Hepatocyte (in vitro differentiated cells): ENCODE measurements around the gene OPTC. TPM values are rescaled to one million over a fixed set of nuclear protein-coding genes. Genes with fewer than 3 reads are reported as not detected.

ENCODE experiments used
- DNase-seq: peaks from one replicate; pipeline ENCODE4 v3.0.0-alpha.2; 2016; ENCODE audit warnings: low spot score
- H2AFZ ChIP-seq: fragments of 200-600 bp; sonication (generic); 2 replicates; pipeline ENCODE4 v1.6.0; 2016; ENCODE audit warnings: antibody characterized with exemption, mild to moderate bottlenecking
- H3K27ac ChIP-seq: fragments of 200-600 bp; sonication (generic); 2 replicates; pipeline ENCODE4 v1.5.1; 2016; ENCODE audit warnings: mild to moderate bottlenecking
- H3K27me3 ChIP-seq: fragments of 200-600 bp; sonication (generic); 2 replicates; pipeline ENCODE4 v1.6.1; 2016
- H3K36me3 ChIP-seq: fragments of 200-600 bp; sonication (generic); replicated peaks from 2 replicates; pipeline ENCODE4 v1.5.1; 2016; ENCODE audit warnings: low read depth; ENCODE audit not compliant: insufficient read depth
- H3K4me1 ChIP-seq: fragments of 200-600 bp; sonication (generic); 2 replicates; pipeline ENCODE4 v1.5.1; 2016; ENCODE audit warnings: mild to moderate bottlenecking, moderate library complexity; ENCODE audit not compliant: insufficient read depth
- H3K4me2 ChIP-seq: fragments of 200-600 bp; sonication (generic); 2 replicates; pipeline ENCODE4 v1.6.0; 2016
- H3K4me3 ChIP-seq: fragments of 200-600 bp; sonication (generic); 2 replicates; pipeline ENCODE4 v1.5.1; 2016; ENCODE audit warnings: mild to moderate bottlenecking
- H3K79me2 ChIP-seq: fragments of 200-600 bp; sonication (generic); 2 replicates; pipeline ENCODE4 v1.6.0; 2017; ENCODE audit warnings: mild to moderate bottlenecking
- H3K9me2 ChIP-seq: fragments of 200-600 bp; sonication (generic); replicated peaks from 2 replicates; pipeline ENCODE4 v1.6.0; 2017; ENCODE audit warnings: mild to moderate bottlenecking; ENCODE audit not compliant: insufficient read depth
- H3K9me3 ChIP-seq: fragments of 200-600 bp; sonication (generic); 2 replicates; pipeline ENCODE4 v1.5.1; 2016; ENCODE audit warnings: low read depth, mild to moderate bottlenecking
- H4K20me1 ChIP-seq: fragments of 200-600 bp; sonication (generic); 2 replicates; pipeline ENCODE4 v1.6.0; 2016; ENCODE audit warnings: mild to moderate bottlenecking; ENCODE audit not compliant: insufficient read depth, poor library complexity, severe bottlenecking
- CTCF ChIP-seq: fragments of 200-600 bp; sonication (generic); IDR thresholded peaks from 2 replicates; pipeline ENCODE4 v1.5.1; 2016; ENCODE audit warnings: antibody characterized with exemption, mild to moderate bottlenecking; ENCODE audit not compliant: poor library complexity
- EZH2 ChIP-seq: fragments of 200-600 bp; sonication (generic); IDR thresholded peaks from 2 replicates; pipeline ENCODE4 v1.6.1; 2016; ENCODE audit warnings: antibody characterized with exemption, mild to moderate bottlenecking, borderline replicate concordance
- EZH2phosphoT487 ChIP-seq: fragments of 200-600 bp; sonication (generic); IDR thresholded peaks from one replicate; pipeline ENCODE4 v1.6.1; 2018; ENCODE audit warnings: antibody characterized with exemption, mild to moderate bottlenecking, low read depth, moderate library complexity; ENCODE audit not compliant: unreplicated experiment, severe bottlenecking
- whole genome bisulfite sequencing: methylation state at CpG from one replicate; pipeline ENCODE4 v1.1.6; 2016; ENCODE audit warnings: low lambda C conversion rate; ENCODE audit errors: missing lambda C conversion rate; 5-methylcytosine and 5-hydroxymethylcytosine counted together
- polyA plus RNA-seq: library from polyadenylated mRNA; unstranded; fragments of >200 nt; fragmentation: Nextera tagmentation; extraction: Ambion mirVana; gene quantifications from 2 replicates; pipeline ENCODE4 v1.2.1, GENCODE V29; 2016
- total RNA-seq: library from RNA; depleted of rRNA; stranded (reverse); fragments of >200 nt; gene quantifications from 2 replicates; pipeline ENCODE4 v1.2.3, GENCODE V29; 2014

Gene OPTC
- total and polyA plus RNA-seq, 2 experiments from 2014 or later, result 0.28 TPM; not detected in 1

GRCh38 chr1:203534526-203534925 lies 40.6 kb downstream of the OPTC start:
- DNase-seq, result peak; percentile 81
- Histone ChIP-seq H3K4me1 (peaks cover 44% of the 10 kb centered on the region), H3K4me3 (no peak overlapping the region), H2AFZ (no peak overlapping the region), H3K9me2 (no peaks in the 10 kb centered on the region), H4K20me1 (no peaks in the 10 kb centered on the region), H3K27ac (peak overlapping the region; percentile 82), H3K36me3 (no peaks in the 10 kb centered on the region), H3K9me3 (no peaks in the 10 kb centered on the region), H3K79me2 (no peaks in the 10 kb centered on the region), H3K27me3 (no peaks in the 10 kb centered on the region), H3K4me2 (no peak overlapping the region)
- WGBS, result 71% methylated on average over 3 of the region's 3 CpGs
- TF ChIP-seq CTCF (no peak), EZH2 (no peak), EZH2phosphoT487 (no peak)

- peaks cover 39% of the 10 kb centered on the region for H3K4me1 ChIP-seq
- no peaks in the 10 kb centered on the region for H3K9me3 ChIP-seq
- peak overlapping the region; percentile 4 for H3K4me2 ChIP-seq
- H4K20me1 ChIP-seq, result no peaks in the 10 kb centered on the region
- no peak for DNase-seq
- H3K4me3 ChIP-seq, result no peak overlapping the region
- no peaks in the 10 kb centered on the region for H3K79me2 ChIP-seq
- WGBS, result 56% methylated on average over 2 of the region's 2 CpGs
- H3K27me3 ChIP-seq, result no peaks in the 10 kb centered on the region
- H3K36me3 ChIP-seq, result no peaks in the 10 kb centered on the region
- TF ChIP-seq EZH2phosphoT487 (no peak), EZH2 (no peak), CTCF (no peak)
- H3K27ac ChIP-seq, result peak overlapping the region; percentile 83
- no peak overlapping the region for H2AFZ ChIP-seq
- no peaks in the 10 kb centered on the region for H3K9me2 ChIP-seq
Observed at GRCh38 chr1:203536575-203536974, 42.6 kb downstream of the OPTC start.

GRCh38 chr1:203536980-203537455 lies 43.1 kb downstream of the OPTC start:
- no peak overlapping the region for H2AFZ ChIP-seq
- H3K36me3 ChIP-seq, result no peaks in the 10 kb centered on the region
- 43% methylated on average over 3 of the region's 3 CpGs for WGBS
- TF ChIP-seq EZH2phosphoT487 (no peak), EZH2 (no peak), CTCF (no peak)
- peaks cover 39% of the 10 kb centered on the region for H3K4me1 ChIP-seq
- no peaks in the 10 kb centered on the region for H4K20me1 ChIP-seq
- no peaks in the 10 kb centered on the region for H3K27me3 ChIP-seq
- DNase-seq, result peak; percentile 82
- peak overlapping the region; percentile 83 for H3K27ac ChIP-seq
- no peaks in the 10 kb centered on the region for H3K79me2 ChIP-seq
- H3K4me2 ChIP-seq, result no peak overlapping the region
- H3K9me2 ChIP-seq, result no peaks in the 10 kb centered on the region
- H3K4me3 ChIP-seq, result no peak overlapping the region
- no peaks in the 10 kb centered on the region for H3K9me3 ChIP-seq

- 47% methylated on average over 5 of the region's 5 CpGs for WGBS
- H3K27ac ChIP-seq, result peak overlapping the region; percentile 83
- no peak overlapping the region for H2AFZ ChIP-seq
Observed at GRCh38 chr1:203537806-203538464, 44.0 kb downstream of the OPTC start.

More at GRCh38 chr1:203537806-203538464, 44.0 kb downstream of the OPTC start:
- H4K20me1 ChIP-seq, result no peaks in the 10 kb centered on the region
- H3K79me2 ChIP-seq, result no peaks in the 10 kb centered on the region
- H3K4me1 ChIP-seq, result peaks cover 39% of the 10 kb centered on the region
- H3K4me2 ChIP-seq, result no peak overlapping the region
- no peaks in the 10 kb centered on the region for H3K9me3 ChIP-seq
- H3K36me3 ChIP-seq, result no peaks in the 10 kb centered on the region
- DNase-seq, result peak; percentile 82
- H3K9me2 ChIP-seq, result no peaks in the 10 kb centered on the region
- H3K27me3 ChIP-seq, result no peaks in the 10 kb centered on the region
- no peak overlapping the region for H3K4me3 ChIP-seq
- TF ChIP-seq EZH2 (no peak), CTCF (no peak), EZH2phosphoT487 (no peak)
